Keratinocyte (primary cell): Measurements from ENCODE around the gene FAM177B.

Experiments used
- CTCF ChIP-seq, 3 experiments: IDR thresholded peaks in 1 of 3; conservative IDR thresholded peaks in 1 of 3; optimal IDR thresholded peaks in 1 of 3; 2 replicates in 2 of 3; 3 replicates in 1 of 3; pipeline versions ENCODE3 to v1.5.1; 2011; ENCODE audit warnings: low read length in 3 of 3, mild to moderate bottlenecking in 3 of 3, moderate library complexity in 2 of 3, control low read depth in 1 of 3, inconsistent platforms in 1 of 3; ENCODE audit not compliant: insufficient read depth in 2 of 3; ENCODE audit errors: extremely low read depth in 1 of 3
- EZH2 ChIP-seq: IDR thresholded peaks from one replicate; pipeline ENCODE4 v1.6.1; 2012; ENCODE audit warnings: inconsistent platforms, mild to moderate bottlenecking, low read length, moderate library complexity

GRCh38 chr1:222761083-222761482 is 24.1 kb downstream of the FAM177B start:
- TF ChIP-seq CTCF (optimal IDR thresholded peaks at IDR 0.05 in 1 of 3, IDR thresholded peaks at IDR 0.05 in 1 of 3, conservative IDR thresholded peaks at IDR 0.05 in 1 of 3; ENCODE audit: extremely low read depth in 1 of 3, insufficient read depth in 2 of 3, low read length in 3 of 3) (no peak), EZH2 (no peak)
